CD4-positive, CD25-positive, alpha-beta regulatory T cell (primary cell): ENCODE data around the gene SMIM41. TPM values are rescaled to one million over a fixed set of nuclear protein-coding genes. Genes with fewer than 3 reads are reported as not detected.

Experiments used
- ATAC-seq, 2 donors: fragments of 150-1000 bp; cut with Tn5 transposase; one replicate each; pipeline ENCODE4 v1.10.0; 2021; ENCODE audit warnings: low read depth in 2 of 2, moderate number of reproducible peaks in 2 of 2, moderate library complexity in 1 of 2
- DNase-seq, 3 donors: peaks; one replicate each; pipeline versions ENCODE4 v3.0.0 to v3.0.0-alpha.2; 2012 to 2022; ENCODE audit warnings: mixed read lengths in 1 of 3
- H3K27ac ChIP-seq: one replicate; pipeline ENCODE4 v1.7.0; 2013; ENCODE audit warnings: mild to moderate bottlenecking, low read length; ENCODE audit not compliant: insufficient read depth, poor library complexity, severe bottlenecking
- H3K27me3 ChIP-seq: one replicate; pipeline ENCODE4 v1.7.0; 2013; ENCODE audit warnings: low read length; ENCODE audit not compliant: control insufficient read depth, insufficient read depth
- H3K36me3 ChIP-seq: one replicate; pipeline ENCODE4 v1.7.0; 2013; ENCODE audit warnings: mild to moderate bottlenecking, low read length, moderate library complexity; ENCODE audit not compliant: control insufficient read depth, insufficient read depth
- H3K4me1 ChIP-seq: 2 replicates; pipeline ENCODE4 v1.7.0; 2013; ENCODE audit warnings: mild to moderate bottlenecking, low read length; ENCODE audit not compliant: insufficient read depth, control insufficient read depth, poor library complexity, severe bottlenecking
- H3K4me3 ChIP-seq: one replicate; pipeline ENCODE4 v1.7.0; 2013; ENCODE audit warnings: low read depth, mild to moderate bottlenecking, low read length, moderate library complexity
- H3K9me3 ChIP-seq, 2 experiments: 1 replicate in 1 of 2; 2 replicates in 1 of 2; pipeline ENCODE4 v1.7.0; 2013; ENCODE audit warnings: low read length in 2 of 2, mild to moderate bottlenecking in 1 of 2, moderate library complexity in 1 of 2; ENCODE audit not compliant: control insufficient read depth in 2 of 2
- H3K27ac Mint-ChIP-seq, 3 donors: one replicate each; pipeline ENCODE4 v1.8.0; 2020 to 2022; ENCODE audit warnings: mild to moderate bottlenecking in 3 of 3, mixed read lengths in 3 of 3, moderate library complexity in 2 of 3
- H3K27me3 Mint-ChIP-seq: one replicate; pipeline ENCODE4 v1.8.0; 2022; ENCODE audit warnings: mild to moderate bottlenecking, mixed read lengths
- H3K36me3 Mint-ChIP-seq: one replicate; pipeline ENCODE4 v1.8.0; 2020; ENCODE audit warnings: mixed read lengths
- H3K4me1 Mint-ChIP-seq, 4 donors: one replicate each; pipeline ENCODE4 v1.8.0; 2020 to 2022; ENCODE audit warnings: mixed read lengths in 4 of 4, mild to moderate bottlenecking in 1 of 4
- H3K4me3 Mint-ChIP-seq, 4 donors: one replicate each; pipeline ENCODE4 v1.8.0; 2020 to 2022; ENCODE audit warnings: mild to moderate bottlenecking in 4 of 4, mixed read lengths in 4 of 4, moderate library complexity in 3 of 4
- H3K9me3 Mint-ChIP-seq, 7 donors: one replicate each; pipeline ENCODE4 v1.8.0; 2020 to 2022; ENCODE audit warnings: mixed read lengths in 7 of 7, mild to moderate bottlenecking in 3 of 7, moderate library complexity in 2 of 7
- polyA plus RNA-seq, 4 donors: library from polyadenylated mRNA; unstranded; fragments of 300-500 nt; fragmentation: Illumina TruSeq; gene quantifications; one replicate each; pipeline ENCODE4 v1.2.3, GENCODE V29; 2021
- total RNA-seq: library from RNA; stranded (reverse); gene quantifications from one replicate; pipeline ENCODE4 v1.2.3, GENCODE V29; 2022

Gene SMIM41
- total and polyA plus RNA-seq, 5 donors from 2014 or later = 0.54 TPM; not detected in 4

- Mint-ChIP-seq H3K4me3 (peak overlapping the region in 1 of 4 donors; percentile 62), H3K9me3 (peaks cover 0 to 3% (median 0%) of the 10 kb centered on the region in 7 donors), H3K27me3 (peaks cover 19% of the 10 kb centered on the region), H3K27ac (no peak overlapping the region), H3K4me1 (peaks cover 0 to 10% (median 5%) of the 10 kb centered on the region in 4 donors), H3K36me3 (no peaks in the 10 kb centered on the region)
- Histone ChIP-seq H3K4me3 (no peak overlapping the region), H3K36me3 (no peaks in the 10 kb centered on the region), H3K27me3 (no peaks in the 10 kb centered on the region), H3K27ac (no peak overlapping the region), H3K9me3 (no peaks in the 10 kb centered on the region), H3K4me1 (peaks cover 6% of the 10 kb centered on the region)
- peak in 1 of 2 donors; percentile 41 for ATAC-seq
- DNase-seq = peak; percentile 29 to 52 (median 30)
Observed at GRCh38 chr12:52121824-52122539, 42.5 kb downstream of the SMIM41 start.

GRCh38 chr12:52122540-52122871 lies 43.0 kb downstream of the SMIM41 start:
- peaks cover 6% of the 10 kb centered on the region for H3K4me1 ChIP-seq
- peaks cover 0 to 3% (median 0%) of the 10 kb centered on the region in 7 donors for H3K9me3 Mint-ChIP-seq
- H3K27ac ChIP-seq = no peak overlapping the region
- DNase-seq = no peak
- H3K4me3 ChIP-seq = no peak overlapping the region
- no peaks in the 10 kb centered on the region for H3K27me3 ChIP-seq
- peaks cover 19% of the 10 kb centered on the region for H3K27me3 Mint-ChIP-seq
- H3K4me1 Mint-ChIP-seq = peaks cover 0 to 8% (median 4%) of the 10 kb centered on the region in 4 donors
- H3K27ac Mint-ChIP-seq = no peak overlapping the region
- no peaks in the 10 kb centered on the region for H3K36me3 ChIP-seq
- ATAC-seq = no peak
- peak overlapping the region in 1 of 4 donors; percentile 9 for H3K4me3 Mint-ChIP-seq
- no peaks in the 10 kb centered on the region for H3K36me3 Mint-ChIP-seq
- no peaks in the 10 kb centered on the region for H3K9me3 ChIP-seq

GRCh38 chr12:52122904-52123303 lies 43.4 kb downstream of the SMIM41 start:
- peaks cover 0 to 8% (median 4%) of the 10 kb centered on the region in 4 donors for H3K4me1 Mint-ChIP-seq
- no peaks in the 10 kb centered on the region for H3K36me3 Mint-ChIP-seq

GRCh38 chr12:52123487-52124186 lies 44.1 kb downstream of the SMIM41 start:
- Mint-ChIP-seq H3K36me3 (no peaks in the 10 kb centered on the region), H3K9me3 (peaks cover 0 to 3% (median 0%) of the 10 kb centered on the region in 7 donors), H3K27ac (no peak overlapping the region), H3K4me1 (peaks cover 0 to 8% (median 4%) of the 10 kb centered on the region in 4 donors), H3K27me3 (peaks cover 27% of the 10 kb centered on the region), H3K4me3 (no peak overlapping the region)
- no peaks in the 10 kb centered on the region for H3K36me3 ChIP-seq
- H3K27ac ChIP-seq = no peak overlapping the region
- H3K4me1 ChIP-seq = peaks cover 6% of the 10 kb centered on the region
- no peak for DNase-seq
- no peaks in the 10 kb centered on the region for H3K9me3 ChIP-seq
- H3K27me3 ChIP-seq = no peaks in the 10 kb centered on the region
- ATAC-seq = no peak
- H3K4me3 ChIP-seq = no peak overlapping the region

More at GRCh38 chr12:52122904-52123303, 43.4 kb downstream of the SMIM41 start:
- H3K27me3 Mint-ChIP-seq = peaks cover 23% of the 10 kb centered on the region
- H3K4me1 ChIP-seq = peaks cover 6% of the 10 kb centered on the region
- H3K9me3 Mint-ChIP-seq = peaks cover 0 to 3% (median 0%) of the 10 kb centered on the region in 7 donors
- no peak overlapping the region for H3K4me3 Mint-ChIP-seq
- DNase-seq (no peak), ATAC-seq (no peak)
- H3K36me3 ChIP-seq = no peaks in the 10 kb centered on the region
- no peaks in the 10 kb centered on the region for H3K9me3 ChIP-seq
- H3K27ac Mint-ChIP-seq = no peak overlapping the region
- H3K4me3 ChIP-seq = no peak overlapping the region
- no peak overlapping the region for H3K27ac ChIP-seq
- no peaks in the 10 kb centered on the region for H3K27me3 ChIP-seq

GRCh38 chr12:52125476-52125900 lies 46.0 kb downstream of the SMIM41 start:
- Histone ChIP-seq H3K4me3 (no peak overlapping the region), H3K9me3 (no peaks in the 10 kb centered on the region), H3K4me1 (peaks cover 6% of the 10 kb centered on the region), H3K36me3 (no peaks in the 10 kb centered on the region), H3K27me3 (no peaks in the 10 kb centered on the region), H3K27ac (no peak overlapping the region)
- Mint-ChIP-seq H3K4me1 (peaks cover 0 to 6% (median 3%) of the 10 kb centered on the region in 4 donors), H3K4me3 (no peak overlapping the region), H3K27me3 (peaks cover 23% of the 10 kb centered on the region), H3K9me3 (peaks cover 0 to 3% (median 0%) of the 10 kb centered on the region in 7 donors), H3K27ac (peak overlapping the region in 1 of 3 donors; percentile 20), H3K36me3 (no peaks in the 10 kb centered on the region)
- DNase-seq (no peak), ATAC-seq (no peak)

- Mint-ChIP-seq H3K4me1 (peaks cover 0 to 6% (median 3%) of the 10 kb centered on the region in 4 donors), H3K9me3 (peaks cover 0 to 3% (median 0%) of the 10 kb centered on the region in 7 donors), H3K27me3 (peaks cover 23% of the 10 kb centered on the region), H3K36me3 (no peaks in the 10 kb centered on the region), H3K27ac (no peak overlapping the region), H3K4me3 (no peak overlapping the region)
- Histone ChIP-seq H3K9me3 (no peaks in the 10 kb centered on the region), H3K36me3 (no peaks in the 10 kb centered on the region), H3K4me3 (no peak overlapping the region), H3K4me1 (peaks cover 6% of the 10 kb centered on the region), H3K27ac (no peak overlapping the region), H3K27me3 (no peaks in the 10 kb centered on the region)
- no peak for ATAC-seq
- DNase-seq = no peak
Observed at GRCh38 chr12:52126050-52126604, 46.6 kb downstream of the SMIM41 start.

GRCh38 chr12:52126605-52127578 lies 47.4 kb downstream of the SMIM41 start:
- Mint-ChIP-seq H3K4me1 (peaks cover 0 to 3% (median 1%) of the 10 kb centered on the region in 4 donors), H3K27ac (peak overlapping the region in 1 of 3 donors; percentile 72), H3K4me3 (no peak overlapping the region), H3K36me3 (no peaks in the 10 kb centered on the region), H3K27me3 (peaks cover 19% of the 10 kb centered on the region), H3K9me3 (peaks cover 0 to 2% (median 0%) of the 10 kb centered on the region in 7 donors)
- no peak for ATAC-seq
- H3K36me3 ChIP-seq = no peaks in the 10 kb centered on the region
- no peaks in the 10 kb centered on the region for H3K9me3 ChIP-seq
- no peak for DNase-seq
- H3K27ac ChIP-seq = no peak overlapping the region
- no peak overlapping the region for H3K4me3 ChIP-seq
- H3K27me3 ChIP-seq = no peaks in the 10 kb centered on the region
- H3K4me1 ChIP-seq = peaks cover 2% of the 10 kb centered on the region
